IPS DF 4.7 (cell line): ENCODE results near the gene SHLD1.

Source experiments
- DNase-seq: peaks from one replicate; pipeline ENCODE4 v3.0.0-alpha.2; 2013; ENCODE audit warnings: low spot score; ENCODE audit errors: extremely low read depth

The SHLD1 gene

DNA sequence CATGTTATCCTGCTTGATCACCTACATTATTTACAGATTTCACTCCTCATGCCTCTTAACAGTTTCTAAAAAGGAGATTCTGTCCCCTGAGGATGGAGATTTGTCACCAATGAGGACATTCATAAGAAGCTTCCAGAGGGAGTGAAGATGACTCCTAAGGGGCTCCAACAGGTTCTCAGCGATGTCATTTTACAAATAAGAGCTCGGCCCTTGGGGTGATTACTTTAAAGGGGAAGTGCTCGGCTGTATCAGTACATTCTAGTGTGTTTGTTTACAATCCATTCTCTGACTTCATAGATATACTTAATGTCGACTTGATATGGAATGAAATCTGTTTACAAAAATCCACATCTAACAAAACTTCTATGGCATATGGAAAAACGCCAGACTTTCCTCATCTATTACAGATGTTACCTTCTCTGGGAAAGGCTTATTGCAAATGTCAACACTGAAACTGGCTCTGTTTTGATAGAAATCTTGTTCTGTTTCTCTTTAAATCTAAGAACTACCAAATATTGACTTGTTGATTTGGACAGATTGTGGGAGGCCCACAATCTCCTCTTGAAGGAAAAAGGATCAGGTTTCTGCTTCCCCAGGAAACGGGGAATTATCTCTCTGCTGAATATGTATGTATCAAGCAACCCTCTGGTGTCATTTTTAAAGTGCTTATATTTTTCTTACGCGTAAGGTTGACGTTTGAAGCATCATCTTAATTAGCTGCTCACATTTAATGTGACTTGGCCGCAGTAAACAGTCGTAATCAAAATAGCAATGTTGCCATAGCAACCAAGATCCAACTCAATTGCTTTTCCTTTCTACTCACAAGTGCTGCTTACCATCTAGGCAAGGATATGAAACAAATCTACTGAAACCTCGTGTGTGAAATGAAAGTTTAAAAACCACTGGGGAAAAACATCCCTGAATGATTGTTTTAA, 95.7 kb downstream of the SHLD1 start:
- no peak for DNase-seq

DNA sequence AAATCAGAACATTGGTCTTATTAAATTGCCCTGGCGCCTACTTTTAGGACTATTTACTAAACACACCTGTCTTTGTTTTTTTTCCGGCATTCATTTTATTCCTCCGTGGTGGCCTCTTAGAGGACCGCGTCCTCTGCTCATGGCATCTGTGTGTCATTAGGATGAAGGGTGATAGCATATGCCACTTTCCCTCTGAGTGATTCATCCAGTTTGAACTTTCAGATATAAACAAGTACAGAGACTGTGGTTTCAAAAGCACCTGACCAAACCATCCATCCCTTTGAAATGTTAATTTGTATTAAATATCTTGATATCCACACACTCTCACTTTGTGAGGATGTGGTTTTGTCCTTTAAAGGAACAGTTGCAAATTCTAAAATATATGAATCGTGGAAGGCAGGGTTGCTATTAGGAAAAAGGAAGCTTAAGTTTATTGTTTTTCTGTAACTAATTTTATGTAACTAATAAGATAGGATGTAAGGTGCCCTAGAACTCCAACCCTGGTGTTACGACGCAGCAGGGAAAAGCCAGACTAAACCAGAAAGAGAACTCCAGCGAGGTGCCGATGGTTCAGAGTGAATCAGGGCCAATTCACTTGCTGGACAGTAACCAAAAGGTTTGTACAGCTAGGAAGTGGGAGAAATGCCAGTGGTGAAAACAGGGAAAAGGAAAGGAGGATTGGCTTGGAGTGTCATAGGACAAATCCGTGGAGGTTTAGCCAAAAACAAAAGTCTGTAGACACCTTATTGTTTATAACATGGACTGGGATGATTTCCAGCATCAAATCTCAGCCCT, 98.7 kb downstream of the SHLD1 start:
- no peak for DNase-seq

DNA sequence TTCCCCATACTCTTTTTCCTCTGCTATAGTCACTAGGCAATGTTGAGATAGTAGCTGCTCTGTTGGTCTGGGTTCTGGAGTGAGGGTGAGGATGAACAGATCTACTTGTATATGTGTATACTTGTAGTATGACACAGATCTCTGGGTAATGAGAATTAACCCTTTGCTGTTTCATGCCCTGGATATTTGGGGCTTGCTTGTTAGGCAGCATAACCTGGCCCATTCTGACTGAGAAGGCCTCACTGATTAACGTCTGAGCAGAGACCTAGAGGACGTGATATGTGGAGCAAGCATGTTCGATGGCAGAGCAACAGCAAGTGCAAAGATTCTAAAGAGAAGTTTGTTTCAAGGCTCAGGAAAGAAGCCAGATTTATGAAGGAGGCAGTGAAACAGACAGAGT, 105.7 kb downstream of the SHLD1 start:
- no peak for DNase-seq

DNA sequence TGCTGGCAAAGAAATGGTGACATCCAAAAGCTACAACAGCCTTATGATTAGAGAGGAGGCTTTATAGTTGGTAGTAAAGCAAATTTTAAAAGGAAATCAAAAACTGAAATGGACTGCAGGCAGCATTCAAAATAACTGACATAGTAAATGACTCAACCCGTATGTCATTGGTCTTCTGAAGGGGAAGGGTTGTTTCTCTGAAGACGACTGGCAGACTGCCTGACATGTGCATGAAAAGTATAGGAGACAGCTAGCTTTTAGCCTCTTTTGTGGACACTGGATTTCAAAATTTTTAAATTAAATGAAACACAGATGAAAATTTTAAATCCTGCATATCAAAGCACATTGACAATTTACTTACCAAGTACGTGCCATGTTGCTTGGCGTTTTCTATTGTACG, 109.4 kb downstream of the SHLD1 start:
- no peak for DNase-seq

DNA sequence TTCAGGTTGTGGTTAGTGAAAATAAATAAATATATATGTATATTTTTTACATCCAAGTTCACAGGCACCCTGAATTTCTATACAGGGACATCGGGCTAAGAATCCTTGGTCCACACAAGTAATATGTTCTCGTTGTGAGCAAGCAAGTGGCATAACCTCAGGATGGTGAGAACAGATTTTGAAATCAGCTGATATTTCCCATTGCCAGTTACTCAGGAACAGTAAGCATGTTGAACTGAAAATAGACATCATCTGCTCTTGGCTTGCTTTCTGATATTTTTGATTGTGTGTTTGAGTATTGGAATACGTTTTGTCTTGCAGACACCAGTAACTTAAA, 112.5 kb downstream of the SHLD1 start:
- no peak for DNase-seq

DNA sequence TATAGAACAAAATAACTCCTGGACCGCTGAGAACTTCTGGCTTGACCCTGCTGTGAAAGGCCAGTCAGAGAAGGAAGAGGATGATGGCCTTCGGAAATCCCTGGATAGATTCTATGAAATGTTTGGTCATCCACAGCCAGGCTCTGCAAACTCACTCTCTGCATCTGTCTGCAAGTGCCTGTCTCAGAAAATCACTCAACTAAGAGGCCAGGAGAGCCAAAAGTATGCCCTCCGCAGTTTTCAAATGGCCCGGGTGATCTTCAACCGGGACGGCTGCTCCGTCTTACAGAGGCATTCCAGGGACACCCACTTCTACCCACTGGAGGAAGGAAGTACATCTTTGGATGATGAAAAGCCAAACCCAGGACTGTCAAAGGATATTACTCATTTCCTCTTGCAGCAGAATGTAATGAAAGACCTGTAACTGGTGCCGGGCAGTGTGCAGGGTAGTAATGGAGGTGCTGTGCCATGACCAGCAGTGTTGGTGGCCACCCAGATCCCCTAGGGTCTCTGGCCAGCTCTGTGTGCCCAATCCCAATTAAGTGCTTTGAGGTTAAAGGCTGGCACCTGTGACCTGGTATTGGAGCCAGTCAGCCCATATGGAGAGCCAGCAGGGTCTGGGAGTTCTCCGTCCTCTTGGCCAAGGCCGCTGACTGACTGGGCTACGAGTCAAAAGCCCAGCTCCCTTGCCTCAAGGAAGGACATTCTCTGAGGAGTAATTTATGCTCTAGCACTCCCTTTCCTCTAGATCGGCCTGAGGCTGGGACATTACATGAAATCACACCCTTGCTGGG, 113.0 kb downstream of the SHLD1 start:
- DNase-seq = no peak

DNA sequence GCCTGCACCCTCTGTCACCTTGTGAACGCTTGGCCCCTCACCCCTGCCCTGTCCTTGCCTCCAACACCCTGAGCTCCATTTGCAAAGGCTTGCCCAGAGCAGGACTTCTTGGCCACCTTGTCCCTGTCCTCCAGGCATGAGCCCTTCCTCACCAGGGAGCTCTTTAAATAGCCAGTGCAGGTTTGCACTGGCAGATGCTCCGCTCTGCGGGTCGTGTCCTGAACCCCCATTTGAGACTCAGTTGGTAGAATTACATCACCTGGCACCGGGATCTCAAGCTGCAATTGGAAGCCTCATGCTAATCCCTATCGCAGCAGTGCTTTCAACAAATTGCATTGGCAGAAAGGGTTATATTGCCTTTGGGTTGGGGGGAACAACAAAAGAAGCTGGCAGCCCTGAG, 114.2 kb downstream of the SHLD1 start:
- no peak for DNase-seq

DNA sequence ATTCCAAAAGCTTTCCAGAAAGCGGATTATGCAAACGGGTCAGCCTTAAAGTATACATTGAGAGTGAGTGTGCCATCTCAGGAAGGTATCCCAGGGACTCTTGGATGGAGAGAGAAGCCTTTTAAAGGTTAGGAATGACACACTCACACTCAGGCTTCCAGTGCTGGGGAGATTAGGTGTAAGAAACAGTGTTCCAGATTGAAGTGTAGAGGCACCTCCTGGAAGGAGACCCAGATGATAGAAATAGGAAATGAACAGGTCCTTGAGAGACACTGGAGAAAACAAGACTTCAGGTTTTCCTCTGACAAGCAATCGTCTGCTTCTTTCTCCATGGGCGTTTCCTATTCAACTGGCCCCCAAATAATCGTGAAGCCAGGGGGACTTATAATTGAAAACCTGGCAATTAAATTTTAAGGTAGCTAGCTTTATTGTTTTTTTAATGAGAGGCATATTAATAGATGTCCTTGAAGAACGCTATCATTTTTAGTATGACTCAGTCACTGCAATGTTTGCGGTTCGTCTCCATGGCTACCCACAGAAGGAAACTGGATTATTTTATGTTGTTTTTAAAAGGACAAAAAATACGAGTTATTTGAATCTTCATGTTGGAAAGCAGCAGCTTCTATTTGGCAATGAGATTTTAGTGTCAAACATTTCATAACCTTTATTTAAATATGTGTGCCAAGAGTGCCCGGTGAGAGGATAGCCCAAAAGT, 114.8 kb downstream of the SHLD1 start:
- no peak for DNase-seq

DNA sequence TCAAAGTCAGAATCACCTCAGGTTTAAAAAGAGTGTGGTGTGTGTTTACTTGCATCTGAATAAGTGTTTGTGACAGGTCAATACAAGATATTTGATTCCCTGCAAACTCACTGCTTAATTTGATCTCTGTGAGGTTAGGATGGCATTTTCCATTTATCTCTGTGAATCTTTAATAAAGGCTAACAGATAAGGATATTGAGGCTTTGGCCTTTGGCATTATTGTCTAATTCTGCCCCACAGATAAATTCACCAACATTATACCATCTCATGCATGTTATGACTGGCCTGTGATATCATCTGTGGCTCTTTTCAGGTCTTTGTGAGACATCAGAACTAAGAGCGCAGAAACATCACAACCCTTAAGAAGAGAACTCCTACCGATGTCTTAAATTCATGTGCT, 115.4 kb downstream of the SHLD1 start:
- DNase-seq = no peak

DNA sequence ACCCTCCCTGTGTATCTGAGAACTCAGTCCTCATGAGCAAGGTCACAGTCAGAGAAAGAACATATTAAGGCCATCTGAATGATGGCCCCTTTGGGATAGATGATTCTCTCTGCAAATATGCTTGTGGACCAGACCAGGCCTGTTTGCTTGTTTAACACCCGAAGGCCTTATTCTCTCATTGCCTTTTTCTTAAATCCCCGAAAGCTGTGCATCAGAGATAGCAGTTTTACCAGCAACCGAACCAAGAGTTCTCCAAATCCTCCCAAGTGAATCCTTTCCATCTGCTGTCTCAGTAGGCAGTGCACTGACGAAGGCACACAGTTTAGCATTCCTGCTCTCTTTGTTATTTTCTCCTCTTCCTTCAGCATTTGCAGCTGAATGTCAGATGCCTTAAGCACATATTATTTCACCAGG, 120.4 kb downstream of the SHLD1 start:
- no peak for DNase-seq

DNA sequence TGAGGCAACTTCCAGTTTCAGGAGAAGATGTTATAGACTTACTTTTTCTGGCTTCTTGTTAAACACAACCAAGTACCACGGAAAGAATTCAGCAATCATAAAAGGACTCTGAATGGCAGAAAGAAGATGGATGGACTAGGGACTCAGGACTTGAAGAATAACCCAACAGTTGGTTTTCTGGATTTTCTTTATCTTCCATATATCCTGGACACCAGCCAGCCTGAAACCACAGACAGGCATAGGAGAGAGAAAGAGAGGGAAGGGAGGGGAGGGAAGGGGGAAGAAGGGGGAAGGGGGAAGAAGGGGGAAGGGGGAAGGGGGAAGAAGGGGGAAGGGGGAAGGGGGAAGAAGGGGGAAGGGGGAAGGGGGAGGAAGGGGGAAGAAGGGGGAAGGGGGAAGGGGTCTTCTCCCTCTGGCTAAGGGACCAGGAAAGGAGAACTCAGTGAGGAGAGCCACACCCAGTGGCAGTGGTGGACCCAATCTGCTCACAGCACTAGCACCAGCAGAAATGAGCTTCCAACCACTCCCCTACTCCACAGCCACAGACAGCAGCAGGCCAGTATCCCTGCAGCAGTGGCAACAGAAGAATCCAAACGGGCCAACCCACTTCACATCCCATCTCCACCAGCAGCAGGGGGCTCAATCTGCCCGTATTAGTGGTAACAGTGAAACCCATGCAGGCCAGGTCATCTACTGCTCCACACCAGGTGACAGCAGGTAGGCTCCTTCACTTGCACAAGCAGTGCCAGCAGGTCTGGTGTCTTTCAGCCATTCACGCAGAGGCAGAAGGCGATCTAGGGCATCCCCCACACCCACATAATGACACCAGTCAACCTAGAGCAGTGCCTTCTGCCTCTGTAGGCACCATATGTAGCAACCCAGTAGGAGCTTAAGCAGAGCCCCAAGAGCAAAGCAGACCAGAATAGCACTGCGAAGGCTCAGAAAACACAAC, 121.5 kb downstream of the SHLD1 start:
- no peak for DNase-seq

DNA sequence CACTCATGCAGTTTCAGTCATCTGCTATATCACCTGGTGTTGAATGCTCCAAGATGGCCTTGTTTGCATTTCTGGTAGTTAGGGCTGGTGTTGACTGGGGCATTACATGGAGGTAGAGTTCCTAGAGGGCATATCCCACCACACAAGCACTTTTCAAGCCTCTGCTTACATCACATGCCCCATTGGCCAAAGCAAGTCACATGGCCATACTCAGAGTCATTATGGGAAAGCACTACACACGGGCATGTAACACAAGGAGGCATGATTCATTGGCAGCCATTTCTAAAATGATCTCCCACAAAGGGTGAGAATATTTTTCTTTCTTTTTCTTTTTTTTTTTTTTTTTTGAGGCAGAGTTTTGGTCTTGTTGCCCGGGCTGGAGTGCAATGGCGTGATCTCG, 126.9 kb downstream of the SHLD1 start:
- no peak for DNase-seq

DNA sequence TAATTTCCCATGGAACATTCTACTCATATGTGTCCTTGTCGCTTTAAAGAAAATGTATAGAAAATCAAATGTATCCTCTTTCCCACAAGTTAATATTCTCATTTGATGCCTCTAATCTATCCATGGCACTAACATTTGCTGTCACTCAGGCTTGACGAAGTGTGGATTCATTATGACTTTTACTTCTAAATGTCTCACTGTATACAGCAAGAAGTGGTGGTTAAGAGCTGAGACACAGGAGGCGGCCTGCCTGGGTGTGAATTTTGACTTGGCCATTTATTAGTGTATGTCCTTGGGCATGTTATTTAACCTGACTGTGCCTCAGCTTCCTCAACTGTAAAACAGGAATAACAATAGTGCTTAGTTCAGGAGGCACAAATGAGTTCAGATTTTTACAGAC, 130.1 kb downstream of the SHLD1 start:
- DNase-seq = no peak

DNA sequence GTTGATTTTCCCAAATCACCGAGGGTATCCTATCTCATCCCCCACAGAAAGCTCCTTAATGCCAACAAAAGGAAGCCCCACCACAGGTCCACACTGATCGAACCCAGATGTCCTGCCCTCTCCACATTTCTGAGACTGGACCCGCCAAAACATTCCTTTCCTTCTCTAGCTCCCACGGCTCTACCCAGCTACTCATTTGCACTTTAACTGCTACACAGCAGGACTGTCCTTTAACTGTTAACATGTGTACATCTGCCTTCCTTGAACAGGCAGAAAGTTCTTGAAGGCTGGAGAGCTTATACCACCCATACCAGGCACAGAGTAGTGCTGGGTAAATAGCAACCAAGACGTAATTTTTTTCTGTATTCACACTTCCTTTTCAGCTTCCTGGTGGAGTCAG, 131.5 kb downstream of the SHLD1 start:
- DNase-seq = no peak

DNA sequence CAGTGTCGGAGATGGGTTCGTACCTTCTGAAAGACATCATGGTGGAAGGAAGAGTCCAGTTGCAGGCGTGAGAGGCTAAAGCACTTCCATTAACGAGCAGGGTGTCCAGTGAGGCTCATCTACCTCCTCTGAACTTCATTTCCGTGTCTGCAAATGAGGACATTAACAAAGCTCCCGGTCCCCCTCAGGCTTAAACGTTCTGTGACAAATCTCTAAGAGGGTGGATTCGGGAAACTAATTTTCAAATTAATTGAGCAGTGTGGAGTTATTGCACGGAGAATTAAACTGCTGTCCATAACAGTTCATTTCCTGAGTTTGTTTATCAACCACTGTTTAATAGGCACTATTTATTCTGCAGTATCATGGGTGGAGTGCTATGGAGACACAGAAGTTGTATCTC, 132.0 kb downstream of the SHLD1 start:
- no peak for DNase-seq

DNA sequence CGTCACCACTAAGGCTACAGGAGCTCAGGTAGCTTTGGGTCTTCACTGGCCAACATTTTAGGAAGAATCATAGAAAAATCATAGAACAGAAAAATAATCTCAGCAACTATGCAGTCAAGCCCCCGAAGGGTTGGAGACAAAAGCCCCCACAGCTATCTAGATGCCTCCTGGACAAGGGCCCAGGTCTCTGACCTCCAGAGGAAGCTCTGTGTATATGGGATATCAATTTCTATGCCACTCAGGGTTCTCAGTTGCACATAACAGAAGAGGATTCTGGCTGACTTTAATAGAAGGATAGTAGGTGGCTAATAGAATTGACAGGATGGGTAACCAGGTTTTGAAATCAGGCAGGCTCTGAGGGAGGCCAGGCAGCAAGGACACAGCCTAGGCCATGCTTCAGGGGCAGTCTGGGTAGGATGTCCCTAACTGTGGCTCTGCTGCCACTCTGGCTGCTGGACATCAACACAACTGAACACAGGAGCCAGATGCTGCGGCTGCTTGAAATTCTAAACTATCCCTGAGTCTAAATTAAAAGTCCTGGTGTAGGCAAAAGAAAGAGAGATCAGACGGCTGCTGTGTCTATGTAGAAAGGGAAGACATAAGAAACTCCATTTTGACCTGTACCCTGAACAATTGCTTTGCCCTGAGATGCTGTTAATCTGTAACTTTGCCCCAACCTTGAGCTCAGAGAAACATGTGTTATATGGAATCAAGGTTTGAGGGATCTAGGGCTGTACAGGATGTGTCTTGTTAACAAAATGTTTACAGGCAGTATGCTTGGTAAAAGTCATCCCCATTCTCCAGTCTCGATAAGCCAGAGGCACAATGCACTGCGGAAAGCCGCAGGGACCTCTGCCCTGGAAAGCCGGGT, 134.5 kb downstream of the SHLD1 start:
- no peak for DNase-seq

DNA sequence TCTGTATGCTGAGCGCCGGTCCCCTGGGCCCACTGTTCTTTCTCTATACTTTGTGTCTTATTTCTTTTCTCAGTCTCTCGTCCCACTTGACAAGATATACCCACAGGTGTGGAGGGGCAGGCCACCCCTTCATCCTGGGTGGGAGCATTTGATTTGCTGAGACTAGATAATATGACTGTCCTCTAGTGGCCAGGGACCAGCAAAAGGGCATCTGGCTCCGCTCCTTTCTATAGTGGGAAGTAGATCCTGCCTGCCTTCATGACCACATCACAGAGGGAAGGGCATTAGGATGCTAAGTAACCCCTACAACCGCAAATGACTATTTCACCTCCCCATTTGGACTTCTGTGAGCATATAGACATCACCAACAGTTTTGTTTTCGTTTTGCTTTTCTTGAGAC, 135.7 kb downstream of the SHLD1 start:
- DNase-seq = no peak

DNA sequence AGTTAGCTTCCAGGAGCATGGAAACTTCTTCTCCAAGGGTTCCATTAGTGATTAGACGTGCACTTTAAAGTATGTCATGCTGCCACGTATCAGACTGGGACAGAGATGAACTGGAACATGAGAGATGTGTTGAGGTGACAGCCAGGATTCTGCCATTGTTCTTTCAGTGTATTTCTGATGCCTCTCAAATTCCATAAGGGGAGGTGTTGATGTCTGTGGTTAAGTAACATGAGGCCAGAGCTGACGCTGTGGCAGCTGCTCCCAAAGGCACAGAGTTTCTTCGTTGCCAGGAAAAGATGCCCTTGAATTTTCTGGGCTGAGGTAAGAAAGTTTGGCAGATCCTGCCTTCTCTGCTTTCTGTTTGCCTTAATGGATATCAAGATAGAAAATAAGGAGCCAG, 136.6 kb downstream of the SHLD1 start:
- DNase-seq = no peak

DNA sequence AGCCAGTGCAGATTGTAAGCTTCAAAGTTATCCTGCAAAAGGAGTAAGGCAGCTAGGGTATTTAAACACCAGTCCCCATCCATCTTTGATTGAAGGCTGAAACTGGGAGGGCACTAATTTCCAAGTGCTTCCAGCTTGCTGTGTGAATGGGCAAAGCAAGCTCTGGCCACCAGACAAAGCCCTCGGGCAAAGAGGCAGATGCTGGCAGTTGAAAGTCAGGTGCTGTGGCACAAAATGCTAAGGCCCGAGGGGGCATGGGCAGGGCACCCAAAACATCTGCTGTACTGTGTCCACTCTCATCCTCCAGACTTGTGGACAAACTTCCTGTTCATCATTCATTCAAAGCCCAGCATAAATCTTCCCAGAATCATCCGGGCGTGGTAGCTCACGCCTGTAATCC, 137.2 kb downstream of the SHLD1 start:
- DNase-seq = no peak
